ENCODE results near the gene RMI2. TPM values are rescaled to one million over a fixed set of nuclear protein-coding genes. Genes with fewer than 3 reads are reported as not detected.

RMI2 gene
- total RNA-seq, 2 donors from 2014 or later, result 55.2 to 62.3 TPM

- H3K27me3 Mint-ChIP-seq (ENCODE audit: insufficient read depth), result no peaks in the 10 kb centered on the region
- no peaks in the 10 kb centered on the region for H3K36me3 ChIP-seq (ENCODE audit: control insufficient read depth, insufficient read depth, low read length)
- H3K27ac ChIP-seq (ENCODE audit: low read depth, low read length), result no peak overlapping the region
- no peaks in the 10 kb centered on the region for H3K9me3 ChIP-seq (ENCODE audit: control insufficient read depth, low read length)
- no peaks in the 10 kb centered on the region for H3K36me3 Mint-ChIP-seq (ENCODE audit: low read depth)
- H3K9ac ChIP-seq (ENCODE audit: extremely low read depth, low read length, poor library complexity, severe bottlenecking), result no peak overlapping the region
- 85 to 89% methylated on average over 4 to 8 of the region's 9 CpGs for WGBS, 2 experiments (ENCODE audit: insufficient coverage in 1 of 2, insufficient read length in 1 of 2)
- no peak overlapping the region for H3K4me3 Mint-ChIP-seq
- no peak for TF ChIP-seq CTCF (conservative IDR thresholded peaks at IDR 0.05)
- DNase-seq, result peak; percentile 51
- no peak overlapping the region for H3K27ac Mint-ChIP-seq
- H3K4me1 ChIP-seq (ENCODE audit: control insufficient read depth, insufficient read depth, low read length), result peaks cover 4% of the 10 kb centered on the region
- peaks cover 6% of the 10 kb centered on the region for H3K9me3 Mint-ChIP-seq
- H3K4me3 ChIP-seq (ENCODE audit: low read length), result no peak overlapping the region
- H3K4me1 Mint-ChIP-seq, result peaks cover 18% of the 10 kb centered on the region
- H3K27me3 ChIP-seq (ENCODE audit: control insufficient read depth, insufficient read depth, low read length, poor library complexity, severe bottlenecking), result no peaks in the 10 kb centered on the region
Observed at GRCh38 chr16:11326084-11326736, 19.0 kb upstream of the RMI2 start.

GRCh38 chr16:11326737-11327276 lies 18.5 kb upstream of the RMI2 start:
- Histone ChIP-seq H3K36me3 (ENCODE audit: control insufficient read depth, insufficient read depth, low read length) (no peaks in the 10 kb centered on the region), H3K27me3 (ENCODE audit: control insufficient read depth, insufficient read depth, low read length, poor library complexity, severe bottlenecking) (no peaks in the 10 kb centered on the region), H3K9ac (ENCODE audit: extremely low read depth, low read length, poor library complexity, severe bottlenecking) (no peak overlapping the region), H3K4me3 (ENCODE audit: low read length) (no peak overlapping the region), H3K4me1 (ENCODE audit: control insufficient read depth, insufficient read depth, low read length) (peaks cover 4% of the 10 kb centered on the region), H3K9me3 (ENCODE audit: control insufficient read depth, low read length) (no peaks in the 10 kb centered on the region), H3K27ac (ENCODE audit: low read depth, low read length) (no peak overlapping the region)
- Mint-ChIP-seq H3K4me3 (no peak overlapping the region), H3K27ac (peak overlapping the region; percentile 65), H3K36me3 (ENCODE audit: low read depth) (no peaks in the 10 kb centered on the region), H3K27me3 (ENCODE audit: insufficient read depth) (no peaks in the 10 kb centered on the region), H3K4me1 (peaks cover 18% of the 10 kb centered on the region), H3K9me3 (peaks cover 6% of the 10 kb centered on the region)
- WGBS, 2 experiments (ENCODE audit: insufficient coverage in 1 of 2, insufficient read length in 1 of 2), result 92 to 98% methylated on average over 7 to 9 of the region's 9 CpGs
- TF ChIP-seq CTCF (conservative IDR thresholded peaks at IDR 0.05), result no peak
- DNase-seq, result no peak

GRCh38 chr16:11327277-11328171 lies 17.7 kb upstream of the RMI2 start:
- Histone ChIP-seq H3K36me3 (ENCODE audit: control insufficient read depth, insufficient read depth, low read length) (no peaks in the 10 kb centered on the region), H3K9me3 (ENCODE audit: control insufficient read depth, low read length) (no peaks in the 10 kb centered on the region), H3K27me3 (ENCODE audit: control insufficient read depth, insufficient read depth, low read length, poor library complexity, severe bottlenecking) (no peaks in the 10 kb centered on the region), H3K27ac (ENCODE audit: low read depth, low read length) (no peak overlapping the region), H3K9ac (ENCODE audit: extremely low read depth, low read length, poor library complexity, severe bottlenecking) (no peak overlapping the region), H3K4me1 (ENCODE audit: control insufficient read depth, insufficient read depth, low read length) (peaks cover 4% of the 10 kb centered on the region), H3K4me3 (ENCODE audit: low read length) (no peak overlapping the region)
- peak; percentile 51 for DNase-seq
- Mint-ChIP-seq H3K27ac (peak overlapping the region; percentile 95), H3K27me3 (ENCODE audit: insufficient read depth) (no peaks in the 10 kb centered on the region), H3K36me3 (ENCODE audit: low read depth) (no peaks in the 10 kb centered on the region), H3K4me3 (no peak overlapping the region), H3K9me3 (peaks cover 6% of the 10 kb centered on the region), H3K4me1 (peaks cover 18% of the 10 kb centered on the region)
- no peak for TF ChIP-seq CTCF (conservative IDR thresholded peaks at IDR 0.05)
- WGBS, 2 experiments (ENCODE audit: insufficient coverage in 1 of 2, insufficient read length in 1 of 2), result 87 to 91% methylated on average over 17 to 23 of the region's 23 CpGs

All from endodermal cell (in vitro differentiated cells).